H1 (cell line): ENCODE measurements around the gene ZNF91. TPM values are rescaled to one million over a fixed set of nuclear protein-coding genes. Genes with fewer than 3 reads are reported as not detected.

Experiments
- EP300 ChIP-seq, 2 experiments: IDR thresholded peaks; 1 replicate in 1 of 2; 2 replicates in 1 of 2; pipeline ENCODE4 v1.6.1; 2011 to 2012; ENCODE audit warnings: low read depth in 2 of 2, low read length in 2 of 2, mild to moderate bottlenecking in 2 of 2, borderline replicate concordance in 1 of 2, inconsistent platforms in 1 of 2, moderate library complexity in 1 of 2
- HDAC2 ChIP-seq, 2 experiments: fragments of 300-600 bp in 1 of 2; sonication (generic) in 1 of 2; IDR thresholded peaks; 2 replicates each; pipeline ENCODE4 v1.6.1; 2011 to 2012; ENCODE audit warnings: low read depth in 2 of 2, low read length in 2 of 2, mild to moderate bottlenecking in 2 of 2, moderate library complexity in 2 of 2, borderline replicate concordance in 1 of 2, inconsistent platforms in 1 of 2
- KDM5A ChIP-seq: fragments of 200-600 bp; IDR thresholded peaks from 2 replicates; pipeline ENCODE4 v1.7.1; 2012; ENCODE audit warnings: mild to moderate bottlenecking, low read length, inconsistent platforms, mixed read lengths
- PHF8 ChIP-seq: fragments of 200-600 bp; sonication (generic); conservative IDR thresholded peaks from 2 replicates; pipeline ENCODE4 v1.7.1; 2012; ENCODE audit warnings: low read depth, mild to moderate bottlenecking, inconsistent platforms, low read length, moderate library complexity
- SIN3A ChIP-seq, 2 experiments: IDR thresholded peaks in 1 of 2; conservative IDR thresholded peaks in 1 of 2; 2 replicates each; pipeline ENCODE4 v1.6.1; 2011 to 2012; ENCODE audit warnings: low read length in 2 of 2, improper control_type of control experiment in 1 of 2, low read depth in 1 of 2, mild to moderate bottlenecking in 1 of 2
- SP1 ChIP-seq: IDR thresholded peaks from 2 replicates; pipeline ENCODE4 v1.6.1; 2011; ENCODE audit warnings: low read depth, low read length
- polyA plus RNA-seq, 7 experiments: library from polyadenylated mRNA; depleted of rRNA in 3 of 7; stranded (reverse) in 5 of 7; unstranded in 2 of 7; fragments of >200 nt in 5 of 7; fragments of 200-250 nt in 2 of 7; gene quantifications; 1 replicate in 5 of 7; 2 replicates in 1 of 7; 4 replicates in 1 of 7; pipeline versions ENCODE4 v1.2.1 to v1.2.3, GENCODE V29; 2011 to 2013; ENCODE audit warnings: missing spikeins in 2 of 7, mixed read lengths in 2 of 7
- total RNA-seq: library from RNA; stranded (reverse); fragmentation: NEBNext Ultra II Directional; extraction: Animal tissue kit (Norgen Biotek cat#: 25700); gene quantifications from 2 replicates; pipeline ENCODE4 v1.2.1, GENCODE V29; 2021
- TF ChIP-seq, protein P1 (sequence below): fragments of 300-600 bp; sonication (generic); IDR thresholded peaks from 2 replicates; pipeline ENCODE4 v1.7.1; 2012; ENCODE audit warnings: low read length, moderate library complexity, mild to moderate bottlenecking, inconsistent platforms; ENCODE audit not compliant: insufficient replicate concordance
- TF ChIP-seq, protein P2 (sequence below), 3 experiments: IDR thresholded peaks; 1 replicate in 2 of 3; 2 replicates in 1 of 3; pipeline versions ENCODE4 v1.5.1 to v1.6.1; 2011; ENCODE audit warnings: low read length in 3 of 3, mild to moderate bottlenecking in 3 of 3, inconsistent platforms in 2 of 3, low read depth in 1 of 3, moderate library complexity in 1 of 3; ENCODE audit not compliant: insufficient read depth in 1 of 3; ENCODE audit errors: control extremely low read depth in 1 of 3

Gene ZNF91
- total and polyA plus RNA-seq, 2 of the 8 experiments (the other 6 are each of a cell fraction or from before 2014, with no cell fraction given): 16.5 to 35.1 TPM

DNA sequence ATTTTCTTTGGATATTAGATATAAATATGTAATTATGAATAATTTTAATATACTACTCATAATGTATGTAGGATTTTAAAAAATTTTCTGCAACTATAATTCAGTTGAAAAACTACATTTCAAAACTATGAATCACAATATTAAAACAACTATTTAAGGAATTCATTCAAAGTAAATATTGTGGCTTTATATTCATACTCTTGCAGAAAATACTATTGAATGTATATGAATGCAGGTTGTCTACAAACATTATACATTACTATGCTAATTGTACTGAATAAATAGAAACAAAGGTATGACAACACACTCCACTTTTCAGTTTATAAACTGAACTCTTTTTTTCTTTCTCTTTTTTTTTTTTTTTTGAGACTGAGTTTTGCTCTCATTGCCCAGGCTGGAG lies 14.2 kb downstream of the ZNF91 start (continued):
- TF ChIP-seq, protein P1, sequence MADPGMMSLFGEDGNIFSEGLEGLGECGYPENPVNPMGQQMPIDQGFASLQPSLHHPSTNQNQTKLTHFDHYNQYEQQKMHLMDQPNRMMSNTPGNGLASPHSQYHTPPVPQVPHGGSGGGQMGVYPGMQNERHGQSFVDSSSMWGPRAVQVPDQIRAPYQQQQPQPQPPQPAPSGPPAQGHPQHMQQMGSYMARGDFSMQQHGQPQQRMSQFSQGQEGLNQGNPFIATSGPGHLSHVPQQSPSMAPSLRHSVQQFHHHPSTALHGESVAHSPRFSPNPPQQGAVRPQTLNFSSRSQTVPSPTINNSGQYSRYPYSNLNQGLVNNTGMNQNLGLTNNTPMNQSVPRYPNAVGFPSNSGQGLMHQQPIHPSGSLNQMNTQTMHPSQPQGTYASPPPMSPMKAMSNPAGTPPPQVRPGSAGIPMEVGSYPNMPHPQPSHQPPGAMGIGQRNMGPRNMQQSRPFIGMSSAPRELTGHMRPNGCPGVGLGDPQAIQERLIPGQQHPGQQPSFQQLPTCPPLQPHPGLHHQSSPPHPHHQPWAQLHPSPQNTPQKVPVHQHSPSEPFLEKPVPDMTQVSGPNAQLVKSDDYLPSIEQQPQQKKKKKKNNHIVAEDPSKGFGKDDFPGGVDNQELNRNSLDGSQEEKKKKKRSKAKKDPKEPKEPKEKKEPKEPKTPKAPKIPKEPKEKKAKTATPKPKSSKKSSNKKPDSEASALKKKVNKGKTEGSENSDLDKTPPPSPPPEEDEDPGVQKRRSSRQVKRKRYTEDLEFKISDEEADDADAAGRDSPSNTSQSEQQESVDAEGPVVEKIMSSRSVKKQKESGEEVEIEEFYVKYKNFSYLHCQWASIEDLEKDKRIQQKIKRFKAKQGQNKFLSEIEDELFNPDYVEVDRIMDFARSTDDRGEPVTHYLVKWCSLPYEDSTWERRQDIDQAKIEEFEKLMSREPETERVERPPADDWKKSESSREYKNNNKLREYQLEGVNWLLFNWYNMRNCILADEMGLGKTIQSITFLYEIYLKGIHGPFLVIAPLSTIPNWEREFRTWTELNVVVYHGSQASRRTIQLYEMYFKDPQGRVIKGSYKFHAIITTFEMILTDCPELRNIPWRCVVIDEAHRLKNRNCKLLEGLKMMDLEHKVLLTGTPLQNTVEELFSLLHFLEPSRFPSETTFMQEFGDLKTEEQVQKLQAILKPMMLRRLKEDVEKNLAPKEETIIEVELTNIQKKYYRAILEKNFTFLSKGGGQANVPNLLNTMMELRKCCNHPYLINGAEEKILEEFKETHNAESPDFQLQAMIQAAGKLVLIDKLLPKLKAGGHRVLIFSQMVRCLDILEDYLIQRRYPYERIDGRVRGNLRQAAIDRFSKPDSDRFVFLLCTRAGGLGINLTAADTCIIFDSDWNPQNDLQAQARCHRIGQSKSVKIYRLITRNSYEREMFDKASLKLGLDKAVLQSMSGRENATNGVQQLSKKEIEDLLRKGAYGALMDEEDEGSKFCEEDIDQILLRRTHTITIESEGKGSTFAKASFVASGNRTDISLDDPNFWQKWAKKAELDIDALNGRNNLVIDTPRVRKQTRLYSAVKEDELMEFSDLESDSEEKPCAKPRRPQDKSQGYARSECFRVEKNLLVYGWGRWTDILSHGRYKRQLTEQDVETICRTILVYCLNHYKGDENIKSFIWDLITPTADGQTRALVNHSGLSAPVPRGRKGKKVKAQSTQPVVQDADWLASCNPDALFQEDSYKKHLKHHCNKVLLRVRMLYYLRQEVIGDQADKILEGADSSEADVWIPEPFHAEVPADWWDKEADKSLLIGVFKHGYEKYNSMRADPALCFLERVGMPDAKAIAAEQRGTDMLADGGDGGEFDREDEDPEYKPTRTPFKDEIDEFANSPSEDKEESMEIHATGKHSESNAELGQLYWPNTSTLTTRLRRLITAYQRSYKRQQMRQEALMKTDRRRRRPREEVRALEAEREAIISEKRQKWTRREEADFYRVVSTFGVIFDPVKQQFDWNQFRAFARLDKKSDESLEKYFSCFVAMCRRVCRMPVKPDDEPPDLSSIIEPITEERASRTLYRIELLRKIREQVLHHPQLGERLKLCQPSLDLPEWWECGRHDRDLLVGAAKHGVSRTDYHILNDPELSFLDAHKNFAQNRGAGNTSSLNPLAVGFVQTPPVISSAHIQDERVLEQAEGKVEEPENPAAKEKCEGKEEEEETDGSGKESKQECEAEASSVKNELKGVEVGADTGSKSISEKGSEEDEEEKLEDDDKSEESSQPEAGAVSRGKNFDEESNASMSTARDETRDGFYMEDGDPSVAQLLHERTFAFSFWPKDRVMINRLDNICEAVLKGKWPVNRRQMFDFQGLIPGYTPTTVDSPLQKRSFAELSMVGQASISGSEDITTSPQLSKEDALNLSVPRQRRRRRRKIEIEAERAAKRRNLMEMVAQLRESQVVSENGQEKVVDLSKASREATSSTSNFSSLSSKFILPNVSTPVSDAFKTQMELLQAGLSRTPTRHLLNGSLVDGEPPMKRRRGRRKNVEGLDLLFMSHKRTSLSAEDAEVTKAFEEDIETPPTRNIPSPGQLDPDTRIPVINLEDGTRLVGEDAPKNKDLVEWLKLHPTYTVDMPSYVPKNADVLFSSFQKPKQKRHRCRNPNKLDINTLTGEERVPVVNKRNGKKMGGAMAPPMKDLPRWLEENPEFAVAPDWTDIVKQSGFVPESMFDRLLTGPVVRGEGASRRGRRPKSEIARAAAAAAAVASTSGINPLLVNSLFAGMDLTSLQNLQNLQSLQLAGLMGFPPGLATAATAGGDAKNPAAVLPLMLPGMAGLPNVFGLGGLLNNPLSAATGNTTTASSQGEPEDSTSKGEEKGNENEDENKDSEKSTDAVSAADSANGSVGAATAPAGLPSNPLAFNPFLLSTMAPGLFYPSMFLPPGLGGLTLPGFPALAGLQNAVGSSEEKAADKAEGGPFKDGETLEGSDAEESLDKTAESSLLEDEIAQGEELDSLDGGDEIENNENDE: no peak
- TF ChIP-seq, protein P2, sequence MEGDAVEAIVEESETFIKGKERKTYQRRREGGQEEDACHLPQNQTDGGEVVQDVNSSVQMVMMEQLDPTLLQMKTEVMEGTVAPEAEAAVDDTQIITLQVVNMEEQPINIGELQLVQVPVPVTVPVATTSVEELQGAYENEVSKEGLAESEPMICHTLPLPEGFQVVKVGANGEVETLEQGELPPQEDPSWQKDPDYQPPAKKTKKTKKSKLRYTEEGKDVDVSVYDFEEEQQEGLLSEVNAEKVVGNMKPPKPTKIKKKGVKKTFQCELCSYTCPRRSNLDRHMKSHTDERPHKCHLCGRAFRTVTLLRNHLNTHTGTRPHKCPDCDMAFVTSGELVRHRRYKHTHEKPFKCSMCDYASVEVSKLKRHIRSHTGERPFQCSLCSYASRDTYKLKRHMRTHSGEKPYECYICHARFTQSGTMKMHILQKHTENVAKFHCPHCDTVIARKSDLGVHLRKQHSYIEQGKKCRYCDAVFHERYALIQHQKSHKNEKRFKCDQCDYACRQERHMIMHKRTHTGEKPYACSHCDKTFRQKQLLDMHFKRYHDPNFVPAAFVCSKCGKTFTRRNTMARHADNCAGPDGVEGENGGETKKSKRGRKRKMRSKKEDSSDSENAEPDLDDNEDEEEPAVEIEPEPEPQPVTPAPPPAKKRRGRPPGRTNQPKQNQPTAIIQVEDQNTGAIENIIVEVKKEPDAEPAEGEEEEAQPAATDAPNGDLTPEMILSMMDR (IDR thresholded peaks at IDR 0.05; ENCODE audit: control extremely low read depth in 1 of 3, insufficient read depth in 1 of 3, low read depth in 1 of 3, low read length in 3 of 3): no peak
- no peak for TF ChIP-seq SIN3A (conservative IDR thresholded peaks at IDR 0.05 in 1 of 2, IDR thresholded peaks at IDR 0.05 in 1 of 2; ENCODE audit: low read depth in 1 of 2, low read length in 2 of 2)
- no peak for TF ChIP-seq PHF8
- no peak for TF ChIP-seq EP300 (IDR thresholded peaks at IDR 0.05; ENCODE audit: borderline replicate concordance in 1 of 2, low read depth in 2 of 2, low read length in 2 of 2)
- no peak for TF ChIP-seq HDAC2 (IDR thresholded peaks at IDR 0.05; ENCODE audit: borderline replicate concordance in 1 of 2, low read depth in 2 of 2, low read length in 2 of 2)
- TF ChIP-seq SP1: no peak
- TF ChIP-seq KDM5A: no peak
